Activated CD8-positive, alpha-beta T cell treated with anti-CD3 and anti-CD28 coated beads for 36 hours (primary cell): Measurements from ENCODE around the gene DNLZ. TPM values are rescaled to one million over a fixed set of nuclear protein-coding genes. Genes with fewer than 3 reads are reported as not detected.

Experiments
- ATAC-seq: fragments of 200-7000 bp; cut with Tn5 transposase; one replicate; pipeline ENCODE4 v1.10.0; 2021; ENCODE audit warnings: mild to moderate bottlenecking, moderate library complexity
- CTCF ChIA-PET: fragments of 350-600 bp; sonication (Branson Sonifier 250); formaldehyde crosslinking; loops from one replicate; lab custom pipeline; 2021; ENCODE audit warnings: antibody characterized with exemption; lab: Charles Lee
- POLR2A ChIA-PET: fragments of 350-600 bp; sonication (Branson Sonifier 250); formaldehyde crosslinking; loops from one replicate; lab custom pipeline; 2021; ENCODE audit warnings: antibody characterized with exemption; lab: Charles Lee
- DNase-seq: peaks from one replicate; pipeline ENCODE4 v3.0.0-alpha.2; 2020
- H3K27ac Mint-ChIP-seq: one replicate; pipeline ENCODE4 v1.8.0; 2021; ENCODE audit warnings: mild to moderate bottlenecking, mixed read lengths
- H3K27me3 Mint-ChIP-seq: one replicate; pipeline ENCODE4 v1.8.0; 2021; ENCODE audit warnings: mixed read lengths
- H3K36me3 Mint-ChIP-seq: one replicate; pipeline ENCODE4 v1.8.0; 2021; ENCODE audit warnings: low read depth, mixed read lengths
- H3K4me1 Mint-ChIP-seq: one replicate; pipeline ENCODE4 v1.8.0; 2021; ENCODE audit warnings: low read depth, mixed read lengths
- H3K4me3 Mint-ChIP-seq: one replicate; pipeline ENCODE4 v1.8.0; 2021; ENCODE audit warnings: mild to moderate bottlenecking, moderate library complexity, mixed read lengths
- H3K9me3 Mint-ChIP-seq: one replicate; pipeline ENCODE4 v1.8.0; 2021; ENCODE audit warnings: mixed read lengths
- intact Hi-C: fragments of 100-400 bp; cut with micrococcal nuclease; formaldehyde crosslinking; loops from one replicate; pipeline ENCODE4 v1.10.0; 2022
- total RNA-seq, 2 experiments: library from RNA; stranded (reverse); gene quantifications; one replicate each; pipeline ENCODE4 v1.2.3, GENCODE V29; 2021
- TF ChIP-seq, protein P1 (sequence below): fragments of 200-600 bp; IDR thresholded peaks from one replicate; pipeline ENCODE4 v1.8.0; 2022; ENCODE audit warnings: antibody characterized with exemption, mild to moderate bottlenecking

Gene DNLZ
- total RNA-seq, 2 experiments from 2014 or later, result 16.1 to 17.4 TPM

DNA sequence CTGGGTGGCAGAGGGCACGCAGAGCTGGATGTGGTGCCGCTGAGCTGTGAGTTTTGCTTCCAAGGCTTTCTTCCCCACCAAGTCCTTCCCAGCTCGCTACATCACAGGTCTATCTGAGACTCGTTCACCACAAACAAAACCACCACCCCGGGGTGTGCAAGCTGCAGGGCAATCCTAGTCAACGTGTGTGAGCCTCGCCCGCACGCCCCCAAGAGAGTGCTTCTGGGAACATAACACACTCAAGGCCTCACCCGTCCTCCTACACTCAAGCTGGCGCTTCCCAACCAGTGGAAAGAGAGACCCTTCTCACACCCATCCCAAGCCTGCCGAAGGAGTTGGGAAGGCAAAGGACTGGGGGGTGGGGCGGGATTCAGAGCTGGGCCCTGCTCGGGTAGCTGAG, 25.9 kb upstream of the DNLZ start:
- Mint-ChIP-seq H3K27ac (no peak overlapping the region), H3K9me3 (no peaks in the 10 kb centered on the region), H3K36me3 (peaks cover 57% of the 10 kb centered on the region), H3K4me3 (no peak overlapping the region), H3K4me1 (peaks cover 16% of the 10 kb centered on the region), H3K27me3 (no peaks in the 10 kb centered on the region)
- DNase-seq, result no peak
- intact Hi-C loops, result no loop called here
- ChIA-PET CTCF (interaction anchor here (0.8 to 1.6 kb wide), 3 partner anchors 10 to 13 kb away, joined by 3 to 5 read pairs (median 4); no protein-coding TSS in a partner anchor), POLR2A (interaction anchor here (0.7 to 1.7 kb wide), 7 partner anchors 8 to 69 kb away, joined by 3 to 6 read pairs (median 3); partner anchors contain the start of genes ENTR1 and PMPCA)
- no peak for ATAC-seq
- TF ChIP-seq, protein P1, sequence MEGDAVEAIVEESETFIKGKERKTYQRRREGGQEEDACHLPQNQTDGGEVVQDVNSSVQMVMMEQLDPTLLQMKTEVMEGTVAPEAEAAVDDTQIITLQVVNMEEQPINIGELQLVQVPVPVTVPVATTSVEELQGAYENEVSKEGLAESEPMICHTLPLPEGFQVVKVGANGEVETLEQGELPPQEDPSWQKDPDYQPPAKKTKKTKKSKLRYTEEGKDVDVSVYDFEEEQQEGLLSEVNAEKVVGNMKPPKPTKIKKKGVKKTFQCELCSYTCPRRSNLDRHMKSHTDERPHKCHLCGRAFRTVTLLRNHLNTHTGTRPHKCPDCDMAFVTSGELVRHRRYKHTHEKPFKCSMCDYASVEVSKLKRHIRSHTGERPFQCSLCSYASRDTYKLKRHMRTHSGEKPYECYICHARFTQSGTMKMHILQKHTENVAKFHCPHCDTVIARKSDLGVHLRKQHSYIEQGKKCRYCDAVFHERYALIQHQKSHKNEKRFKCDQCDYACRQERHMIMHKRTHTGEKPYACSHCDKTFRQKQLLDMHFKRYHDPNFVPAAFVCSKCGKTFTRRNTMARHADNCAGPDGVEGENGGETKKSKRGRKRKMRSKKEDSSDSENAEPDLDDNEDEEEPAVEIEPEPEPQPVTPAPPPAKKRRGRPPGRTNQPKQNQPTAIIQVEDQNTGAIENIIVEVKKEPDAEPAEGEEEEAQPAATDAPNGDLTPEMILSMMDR, result no peak

DNA sequence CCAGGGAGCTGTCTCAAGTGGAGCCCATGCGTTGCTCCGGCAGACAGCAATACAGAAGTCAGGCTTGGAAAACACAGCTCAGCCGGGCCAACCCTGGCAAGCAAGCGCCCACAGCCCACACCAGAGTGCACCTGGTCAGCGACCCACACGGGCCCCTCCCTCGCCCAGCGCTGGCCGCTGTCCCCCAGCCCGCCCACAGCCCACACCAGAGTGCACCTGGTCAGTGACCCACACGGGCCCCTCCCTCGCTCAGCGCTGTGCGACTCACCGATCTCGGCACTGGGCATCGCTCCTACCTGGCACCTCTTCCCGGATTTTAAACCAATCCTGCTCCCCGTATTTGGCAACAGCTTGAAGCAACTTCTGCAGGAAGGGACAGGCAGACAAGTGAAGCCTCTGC, 23.7 kb upstream of the DNLZ start:
- CTCF ChIA-PET, result interaction anchor here (1.1 kb wide), 1 partner anchor 24 kb away, joined by 6 read pairs; the partner anchor contains the start of gene DNLZ
- peaks cover 60% of the 10 kb centered on the region for H3K36me3 Mint-ChIP-seq
- peaks cover 16% of the 10 kb centered on the region for H3K4me1 Mint-ChIP-seq
- H3K27me3 Mint-ChIP-seq, result no peaks in the 10 kb centered on the region
- POLR2A ChIA-PET, result interaction anchor here (1.1 to 2.1 kb wide), 4 partner anchors 12 to 24 kb away, joined by 3 to 9 read pairs (median 5); partner anchors contain the start of gene DNLZ
- TF ChIP-seq, protein P1, result no peak
- H3K27ac Mint-ChIP-seq, result no peak overlapping the region
- no peaks in the 10 kb centered on the region for H3K9me3 Mint-ChIP-seq
- H3K4me3 Mint-ChIP-seq, result no peak overlapping the region
- DNase-seq (no peak), ATAC-seq (no peak)
- intact Hi-C loops, result no loop called here

DNA sequence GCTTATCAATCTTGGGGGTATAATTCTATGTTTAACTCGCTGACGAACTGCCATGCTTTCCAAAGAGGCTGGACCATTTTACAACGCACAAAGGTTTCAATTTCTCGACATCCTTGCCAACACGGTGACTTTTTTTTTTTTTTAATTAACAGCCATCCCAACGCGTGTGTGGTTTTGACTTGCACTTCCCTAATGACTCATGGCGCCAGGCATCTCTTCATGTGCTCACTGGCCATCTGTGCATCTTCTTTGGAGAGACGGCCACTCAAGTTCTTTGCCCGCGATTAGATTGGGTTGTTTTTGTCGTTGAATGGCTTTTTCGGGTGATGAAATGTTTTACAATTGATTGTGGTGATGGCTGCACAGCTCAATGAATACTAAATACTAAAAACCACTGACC, 22.5 kb upstream of the DNLZ start:
- ATAC-seq (no peak), DNase-seq (no peak)
- Mint-ChIP-seq H3K27me3 (no peaks in the 10 kb centered on the region), H3K27ac (no peak overlapping the region), H3K4me1 (peaks cover 16% of the 10 kb centered on the region), H3K36me3 (peaks cover 52% of the 10 kb centered on the region), H3K4me3 (no peak overlapping the region), H3K9me3 (no peaks in the 10 kb centered on the region)
- ChIA-PET CTCF (interaction anchor here (0.6 to 1.0 kb wide), 2 partner anchors 10 to 11 kb away, joined by 3 to 5 read pairs; no protein-coding TSS in a partner anchor), POLR2A (interaction anchor here (0.7 to 2.1 kb wide), 5 partner anchors 11 to 22 kb away, joined by 3 to 9 read pairs (median 5); partner anchors contain the start of genes DNLZ and SNAPC4)
- TF ChIP-seq, protein P1, result no peak
- intact Hi-C loops, result no loop called here

DNA sequence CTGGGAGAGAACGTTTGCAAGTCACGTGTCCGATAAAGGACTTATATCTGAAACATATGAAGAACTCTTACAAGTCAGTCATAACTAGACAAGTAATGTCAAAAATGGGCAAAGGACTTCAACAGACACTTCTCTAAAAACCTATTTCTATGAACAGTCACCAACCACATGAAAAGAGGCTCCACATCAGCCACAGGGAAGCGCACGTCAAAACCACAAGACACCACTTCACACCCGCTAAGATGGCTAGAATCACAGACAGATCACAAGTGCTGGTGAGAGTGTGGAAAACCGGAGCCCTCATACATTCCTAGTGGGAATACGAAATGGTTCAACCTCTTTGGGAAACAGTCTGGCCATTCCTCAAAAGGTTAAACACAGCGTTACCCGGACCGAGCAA, 21.5 kb upstream of the DNLZ start:
- TF ChIP-seq, protein P1, result no peak
- peak overlapping the region; percentile 36 for H3K27ac Mint-ChIP-seq
- DNase-seq (peak; percentile 73), ATAC-seq (peak; percentile 81)
- ChIA-PET CTCF (interaction anchor here (0.8 to 1.2 kb wide), 3 partner anchors 13 to 215 kb away, joined by 3 to 4 read pairs (median 3); partner anchors contain the start of gene DNLZ), POLR2A (interaction anchor here (1.0 to 2.0 kb wide), 5 partner anchors 10 to 21 kb away, joined by 3 to 9 read pairs (median 5); partner anchors contain the start of genes DNLZ and SNAPC4)
- peaks cover 49% of the 10 kb centered on the region for H3K36me3 Mint-ChIP-seq
- H3K27me3 Mint-ChIP-seq, result no peaks in the 10 kb centered on the region
- intact Hi-C loops, result no loop called here
- H3K4me1 Mint-ChIP-seq, result peaks cover 16% of the 10 kb centered on the region
- no peak overlapping the region for H3K4me3 Mint-ChIP-seq
- no peaks in the 10 kb centered on the region for H3K9me3 Mint-ChIP-seq

DNA sequence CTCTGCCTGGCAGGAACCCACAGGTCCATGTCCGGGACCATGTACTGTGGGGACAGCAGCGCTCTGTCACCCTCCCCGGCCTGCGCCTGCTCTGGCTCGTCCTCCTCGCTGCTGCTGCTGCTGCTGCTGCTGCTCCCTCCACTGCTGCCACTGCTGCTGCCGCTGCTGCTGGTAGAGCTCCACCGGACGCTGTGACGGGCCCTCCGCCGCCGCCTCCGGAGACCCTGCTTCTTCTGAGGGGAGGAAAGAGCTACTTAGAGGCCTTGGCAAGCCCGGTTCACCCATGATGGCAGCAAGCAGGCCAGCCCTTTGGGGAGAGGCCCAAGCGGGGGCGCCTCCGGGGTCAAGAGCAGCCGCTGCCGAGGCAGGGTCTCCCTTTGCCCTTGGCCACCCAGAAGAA, 19.9 kb upstream of the DNLZ start:
- CTCF ChIA-PET, result no interaction called here
- Mint-ChIP-seq H3K4me3 (no peak overlapping the region), H3K27ac (no peak overlapping the region), H3K9me3 (no peaks in the 10 kb centered on the region), H3K36me3 (peaks cover 40% of the 10 kb centered on the region), H3K27me3 (no peaks in the 10 kb centered on the region), H3K4me1 (peaks cover 16% of the 10 kb centered on the region)
- POLR2A ChIA-PET, result interaction anchor here (1.2 to 1.9 kb wide), 3 partner anchors 14 to 20 kb away, joined by 3 to 5 read pairs (median 4); partner anchors contain the start of genes DNLZ and SNAPC4
- TF ChIP-seq, protein P1, result no peak
- DNase-seq (no peak), ATAC-seq (no peak)
- intact Hi-C loops, result no loop called here
